HG03159 (cell line): Measurements from ENCODE around the gene SNX22.

Source experiments
- ATAC-seq: cut with Tn5 transposase; IDR thresholded peaks from one replicate; pipeline ENCODE4 v1.9.1; 2021; ENCODE audit warnings: mild to moderate bottlenecking, moderate library complexity; ENCODE audit not compliant: unreplicated experiment

SNX22 gene

DNA sequence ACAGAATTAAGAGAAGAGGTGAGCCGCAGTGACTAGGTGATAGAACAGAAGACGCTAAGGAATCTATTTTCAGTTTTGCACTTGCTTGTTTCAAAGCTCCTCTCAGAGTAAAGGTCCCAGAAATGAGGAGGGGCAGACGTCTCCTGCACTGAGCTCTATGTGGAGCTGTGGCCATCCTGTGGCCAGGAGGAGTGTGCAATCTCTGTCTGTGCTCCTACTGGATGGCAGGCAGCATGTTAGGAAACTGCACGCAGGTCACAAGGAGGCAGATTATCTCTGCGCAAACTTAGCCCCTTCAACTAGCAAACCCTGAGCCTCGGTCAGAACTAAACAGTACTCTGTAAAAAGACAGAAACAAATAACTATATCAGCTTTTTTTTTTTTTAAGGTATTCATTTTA lies 42.4 kb downstream of the SNX22 start:
- ATAC-seq = no peak

DNA sequence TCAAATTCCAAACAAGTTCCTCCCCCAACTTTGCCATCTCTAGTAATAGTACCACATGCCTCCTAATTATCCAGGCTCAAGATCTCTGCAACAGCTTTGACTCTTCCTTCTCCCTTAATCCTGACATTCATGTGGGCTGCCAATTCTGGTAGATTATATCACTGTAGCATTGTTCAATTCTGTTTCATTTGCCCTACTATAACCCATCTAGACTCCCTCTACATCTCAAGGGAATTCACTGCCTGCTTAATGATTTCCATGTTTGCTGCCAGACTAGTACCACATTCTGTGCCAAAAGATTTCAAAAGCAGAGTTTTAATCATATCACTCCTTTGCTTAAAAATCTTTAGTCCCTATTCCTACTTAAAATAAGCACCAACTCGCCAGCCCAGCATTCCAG lies 45.9 kb downstream of the SNX22 start:
- no peak for ATAC-seq

DNA sequence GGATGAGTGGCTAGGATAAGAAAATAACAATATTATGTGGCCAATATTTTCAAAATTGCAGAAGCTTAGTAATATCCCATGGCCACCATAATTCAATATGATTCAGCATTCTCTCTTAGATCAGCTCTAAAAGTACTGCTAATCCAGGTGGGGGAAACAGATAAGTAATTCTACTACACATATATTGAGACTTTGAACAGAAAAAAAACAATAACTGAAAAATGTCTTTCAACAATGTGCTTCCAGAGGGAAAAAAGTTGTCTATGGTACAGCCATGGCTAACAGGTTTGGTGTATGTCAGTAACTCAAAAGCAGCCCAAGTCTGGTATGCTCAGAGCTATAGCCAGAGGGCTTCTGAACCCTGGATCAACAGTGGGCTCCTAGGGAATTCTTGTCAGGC lies 53.7 kb downstream of the SNX22 start:
- ATAC-seq = no peak
